HepG2 (cell line): ENCODE results near the gene CHKB. TPM values are rescaled to one million over a fixed set of nuclear protein-coding genes. Genes with fewer than 3 reads are reported as not detected.

Experiments
- ATAC-seq: fragments of 200-7000 bp; cut with Tn5 transposase; 3 replicates; pipeline ENCODE4 v1.9.1; 2020; ENCODE audit warnings: mild to moderate bottlenecking, moderate library complexity
- BruUV-seq: library from RNA; stranded (reverse); fragments of 400-500 nt; replicated peaks from 2 replicates; lab custom pipeline; 2021; lab: Mats Ljungman, UMichigan
- CTCF ChIA-PET: fragments of 300-600 bp; formaldehyde crosslinking; extraction: SDS; loops from one replicate; lab custom pipeline; 2021; ENCODE audit warnings: low total read pairs, inconsistent platforms, low intra/inter-chr PET ratio; lab: Yijun Ruan, JAX
- POLR2A ChIA-PET: fragments of 350-600 bp; sonication (Branson Sonifier 250); formaldehyde crosslinking; loops from one replicate; lab custom pipeline; 2020; ENCODE audit warnings: antibody characterized with exemption, inconsistent platforms; lab: Yijun Ruan, JAX
- DNase-seq: peaks from one replicate; pipeline ENCODE4 v3.0.0-alpha.2; 2015; ENCODE audit warnings: low spot score
- FAIRE-seq: peaks from 3 replicates; lab custom pipeline; 2011; peaks lifted over from hg19 to GRCh38; lab: Jason Lieb, UNC
- H2AFZ ChIP-seq: one replicate; pipeline ENCODE4 v1.6.1; 2011; ENCODE audit warnings: low read length, inconsistent platforms
- H3K27ac ChIP-seq: fragments of 300-600 bp; 3 replicates; pipeline ENCODE4 v1.8.0; 2011; ENCODE audit warnings: mixed run types, mild to moderate bottlenecking, mixed read lengths, low read length, inconsistent platforms; ENCODE audit not compliant: insufficient read depth; ENCODE audit errors: extremely low read length
- H3K27me3 ChIP-seq, 2 experiments: fragments of 200-600 bp in 1 of 2; 2 replicates in 1 of 2; 3 replicates in 1 of 2; pipeline versions ENCODE4 v1.6.0 to v1.8.0; 2011; ENCODE audit warnings: low read length in 2 of 2, mild to moderate bottlenecking in 2 of 2, moderate library complexity in 2 of 2, inconsistent platforms in 1 of 2; ENCODE audit not compliant: insufficient read depth in 2 of 2, control insufficient read depth in 1 of 2
- H3K36me3 ChIP-seq, 2 experiments: fragments of 200-600 bp in 1 of 2; replicated peaks in 1 of 2; 2 replicates in 1 of 2; 3 replicates in 1 of 2; pipeline versions ENCODE4 v1.5.1 to v1.8.0; 2011; ENCODE audit warnings: low read length in 2 of 2, inconsistent platforms in 1 of 2; ENCODE audit not compliant: insufficient read depth in 2 of 2, control insufficient read depth in 1 of 2
- H3K4me1 ChIP-seq: 2 replicates; pipeline ENCODE4 v1.5.1; 2012; ENCODE audit warnings: low read length, inconsistent platforms; ENCODE audit not compliant: insufficient read depth
- H3K4me2 ChIP-seq: 2 replicates; pipeline ENCODE4 v1.6.0; 2011; ENCODE audit warnings: low read depth, low read length, inconsistent platforms
- H3K4me3 ChIP-seq, 3 experiments: fragments of 200-600 bp in 1 of 3; sonication (generic), shearing (Covaris generic) in 1 of 3; replicated peaks in 1 of 3; 2 replicates each; pipeline ENCODE4 v1.5.1; 2011 to 2016; ENCODE audit warnings: low read length in 3 of 3, inconsistent platforms in 2 of 3, low read depth in 2 of 3, mild to moderate bottlenecking in 2 of 3, control low read depth in 1 of 3, mixed read lengths in 1 of 3; ENCODE audit not compliant: insufficient read depth in 1 of 3
- H3K79me2 ChIP-seq: one replicate; pipeline ENCODE4 v1.6.1; 2011; ENCODE audit warnings: low read length, inconsistent platforms; ENCODE audit not compliant: insufficient read depth
- H3K9ac ChIP-seq: 2 replicates; pipeline ENCODE4 v1.6.0; 2011; ENCODE audit warnings: mild to moderate bottlenecking, low read depth, low read length, inconsistent platforms; ENCODE audit not compliant: insufficient read depth
- H3K9me3 ChIP-seq: 2 replicates; pipeline ENCODE4 v1.5.1; 2012; ENCODE audit warnings: mild to moderate bottlenecking, low read length
- H4K20me1 ChIP-seq: 2 replicates; pipeline ENCODE4 v1.6.0; 2011; ENCODE audit warnings: inconsistent platforms, mild to moderate bottlenecking, low read length, moderate library complexity; ENCODE audit not compliant: insufficient read depth
- FOXA3 ChIP-seq: IDR thresholded peaks from 2 replicates; pipeline ENCODE4 v1.6.1; 2016; ENCODE audit warnings: missing genetic modification reagents, missing compliant biosample characterization
- FOXP1 ChIP-seq, 2 experiments: fragments of 450-650 bp in 1 of 2; IDR thresholded peaks; 2 replicates each; pipeline ENCODE4 v1.6.1; 2017 to 2018; ENCODE audit warnings: antibody characterized with exemption in 1 of 2
- IKZF4 ChIP-seq: sonication (generic); formaldehyde crosslinking; IDR thresholded peaks from 2 replicates; pipeline ENCODE4 v1.5.1; 2020; ENCODE audit warnings: borderline replicate concordance, mild to moderate bottlenecking, low read depth, missing genetic modification reagents; ENCODE audit errors: not compliant biosample characterization
- KLF15 ChIP-seq: sonication (generic); formaldehyde crosslinking; IDR thresholded peaks from 2 replicates; pipeline ENCODE4 v1.8.1; 2023; ENCODE audit warnings: borderline replicate concordance, mild to moderate bottlenecking, inconsistent platforms, missing genetic modification reagents, mixed read lengths
- NAIF1 ChIP-seq: sonication (generic); formaldehyde crosslinking; IDR thresholded peaks from 2 replicates; pipeline ENCODE4 v1.5.0; 2020; ENCODE audit warnings: mild to moderate bottlenecking, missing genetic modification reagents, borderline replicate concordance
- RELA ChIP-seq: sonication (generic); formaldehyde crosslinking; IDR thresholded peaks from 2 replicates; pipeline ENCODE4 v1.4.0; 2020; ENCODE audit warnings: missing genetic modification reagents
- SNAPC4 ChIP-seq: sonication (generic); formaldehyde crosslinking; IDR thresholded peaks from 2 replicates; pipeline ENCODE4 v1.4.0; 2020; ENCODE audit warnings: mild to moderate bottlenecking, missing genetic modification reagents
- TFAP4 ChIP-seq: sonication (generic); IDR thresholded peaks from 2 replicates; pipeline ENCODE4 v1.6.1; 2016; ENCODE audit warnings: low read depth, borderline replicate concordance
- ZMYM3 ChIP-seq: sonication (generic); formaldehyde crosslinking; IDR thresholded peaks from 2 replicates; pipeline ENCODE4 v1.5.1; 2020; ENCODE audit warnings: mild to moderate bottlenecking, missing genetic modification reagents
- ZNF121 ChIP-seq: sonication (generic); formaldehyde crosslinking; IDR thresholded peaks from 2 replicates; pipeline ENCODE4 v1.5.0; 2020; ENCODE audit warnings: mild to moderate bottlenecking, missing genetic modification reagents
- ZNF20 ChIP-seq: sonication (generic); formaldehyde crosslinking; IDR thresholded peaks from 2 replicates; pipeline ENCODE4 v1.4.0; 2020; ENCODE audit warnings: mild to moderate bottlenecking, moderate library complexity, missing genetic modification reagents
- ZNF225 ChIP-seq: sonication (generic); formaldehyde crosslinking; IDR thresholded peaks from 2 replicates; pipeline ENCODE4 v1.4.0; 2020; ENCODE audit warnings: mild to moderate bottlenecking, missing genetic modification reagents
- ZNF33A ChIP-seq: sonication (generic); formaldehyde crosslinking; IDR thresholded peaks from 2 replicates; pipeline ENCODE4 v1.5.1; 2020; ENCODE audit warnings: missing genetic modification reagents, mild to moderate bottlenecking, moderate library complexity, borderline replicate concordance
- WGBS: methylation state at CpG from one replicate; pipeline ENCODE4 v1.1.6; 2017; ENCODE audit warnings: low lambda C conversion rate; 5-methylcytosine and 5-hydroxymethylcytosine counted together
- in situ Hi-C: cut with HindIII; loops from 2 replicates; pipeline ENCODE4 v1.10.0; 2017; ENCODE audit warnings: low pct_unique_long_range_greater_than_20kb; ENCODE audit not compliant: extremely low pct_ligation_motif_present
- intact Hi-C: fragments of 100-400 bp; cut with micrococcal nuclease; formaldehyde crosslinking; loops from one replicate; pipeline ENCODE4 v1.10.0; 2022; ENCODE audit not compliant: unreplicated experiment
- polyA plus RNA-seq, 8 experiments: library from polyadenylated mRNA; depleted of rRNA in 3 of 8; stranded (reverse) in 7 of 8; unstranded in 1 of 8; fragments of >200 nt; fragmentation: Illumina TruSeq in 4 of 8; extraction: Trizol in 4 of 8; gene quantifications; 2 replicates each; pipeline versions ENCODE4 v1.2.1 to v1.2.3, GENCODE V29; 2011 to 2016; ENCODE audit warnings: low read depth in 4 of 8, missing spikeins in 1 of 8, mixed read lengths in 1 of 8; ENCODE audit not compliant: insufficient read depth in 1 of 8
- total RNA-seq, 5 experiments: library from RNA; depleted of rRNA; stranded (reverse); fragments of >200 nt; fragmentation: Illumina TruSeq; extraction: Trizol; gene quantifications; 2 replicates each; pipeline ENCODE4 v1.2.3, GENCODE V29; 2016; ENCODE audit warnings: low read depth in 1 of 5
- TF ChIP-seq, protein P1 (sequence below): sonication (generic); formaldehyde crosslinking; IDR thresholded peaks from 2 replicates; pipeline ENCODE4 v1.4.0; 2020; ENCODE audit warnings: low read depth, mild to moderate bottlenecking, missing genetic modification reagents

CHKB gene
- total and polyA plus RNA-seq, 2 of the 13 experiments (the other 11 are each of a cell fraction or from before 2014, with no cell fraction given): 24.5 to 42.7 TPM

- CTCF ChIA-PET: no interaction called here
- H2AFZ ChIP-seq: no peak overlapping the region
- TF ChIP-seq ZNF33A (CRISPR knock-in tag) (no peak), FOXA3 (no peak), ZMYM3 (CRISPR knock-in tag) (0 out of 2 replicates have a peak, but pooled peaks have one; percentile 20), KLF15 (no peak), FOXP1 (IDR thresholded peaks at IDR 0.05) (no peak), FOXP1 (CRISPR knock-in tag; IDR thresholded peaks at IDR 0.05) (no peak), SNAPC4 (CRISPR knock-in tag) (0 out of 2 replicates have a peak, but pooled peaks have one; percentile 44), RELA (CRISPR knock-in tag) (no peak), TFAP4 (no peak), ZNF20 (no peak), ZNF225 (CRISPR knock-in tag) (no peak), NAIF1 (CRISPR knock-in tag) (peak; percentile 44; the same call in 1 of the 2 replicates), IKZF4 (CRISPR knock-in tag) (no peak), ZNF121 (CRISPR knock-in tag) (peak; percentile 96)
- TF ChIP-seq, protein P1, sequence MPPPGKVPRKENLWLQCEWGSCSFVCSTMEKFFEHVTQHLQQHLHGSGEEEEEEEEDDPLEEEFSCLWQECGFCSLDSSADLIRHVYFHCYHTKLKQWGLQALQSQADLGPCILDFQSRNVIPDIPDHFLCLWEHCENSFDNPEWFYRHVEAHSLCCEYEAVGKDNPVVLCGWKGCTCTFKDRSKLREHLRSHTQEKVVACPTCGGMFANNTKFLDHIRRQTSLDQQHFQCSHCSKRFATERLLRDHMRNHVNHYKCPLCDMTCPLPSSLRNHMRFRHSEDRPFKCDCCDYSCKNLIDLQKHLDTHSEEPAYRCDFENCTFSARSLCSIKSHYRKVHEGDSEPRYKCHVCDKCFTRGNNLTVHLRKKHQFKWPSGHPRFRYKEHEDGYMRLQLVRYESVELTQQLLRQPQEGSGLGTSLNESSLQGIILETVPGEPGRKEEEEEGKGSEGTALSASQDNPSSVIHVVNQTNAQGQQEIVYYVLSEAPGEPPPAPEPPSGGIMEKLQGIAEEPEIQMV (CRISPR knock-in tag): no peak
These were observed 628 bp downstream of the CHKB start for GRCh38 chr22:50581950-50582492.

More at GRCh38 chr22:50581950-50582492, 628 bp downstream of the CHKB start:
- no peaks in the 10 kb centered on the region for H4K20me1 ChIP-seq
- peak overlapping the region; percentile 92 for H3K4me2 ChIP-seq
- in situ Hi-C loops (loop anchor here (5.0 kb wide), 1 partner anchor 115 kb away; no protein-coding TSS in a partner anchor), intact Hi-C loops (loop anchor here (1.0 kb wide), 1 partner anchor 40 kb away; no protein-coding TSS in a partner anchor)
- DNase-seq (no peak), FAIRE-seq (no peak), ATAC-seq (peak; percentile 39)
- no peaks in the 10 kb centered on the region for H3K27me3 ChIP-seq
- H3K36me3 ChIP-seq: peaks cover 0 to 3% of the 10 kb centered on the region in 2 experiments; a peak in 2 of 5 replicates
- peak overlapping the region; percentile 68 to 91 (median 86) for H3K4me3 ChIP-seq
- WGBS: 18% methylated on average over 10 of the region's 39 CpGs
- BruUV-seq: no TSS peak
- H3K9me3 ChIP-seq: no peaks in the 10 kb centered on the region
- peak overlapping the region; percentile 94 for H3K9ac ChIP-seq
- no peaks in the 10 kb centered on the region for H3K79me2 ChIP-seq
- peak overlapping the region; percentile 98 for H3K27ac ChIP-seq
- peaks cover 32% of the 10 kb centered on the region for H3K4me1 ChIP-seq
- POLR2A ChIA-PET: interaction anchor here (1.1 to 2.7 kb wide), 16 partner anchors 10 to 118 kb away, joined by 3 to 30 read pairs (median 6); partner anchors contain the start of genes KLHDC7B, LMF2, MIOX and NCAPH2
